Sigmoid colon (tissue), 4 donors: Measurements from ENCODE around the gene BEND6.

Experiments used
- CTCF ChIP-seq, 4 experiments: fragments of 450-650 bp in 3 of 4; fragments of 200-600 bp in 1 of 4; IDR thresholded peaks; one replicate each; pipeline ENCODE4 v1.5.1; 2016 to 2019; ENCODE audit warnings: antibody characterized with exemption in 4 of 4, mild to moderate bottlenecking in 3 of 4, moderate library complexity in 2 of 4
- EP300 ChIP-seq, 4 donors: sonication (generic); formaldehyde crosslinking; IDR thresholded peaks; one replicate each; pipeline ENCODE4 v1.6.1; 2017; ENCODE audit warnings: antibody characterized with exemption in 4 of 4
- POLR2AphosphoS5 ChIP-seq, 4 donors: sonication (generic); formaldehyde crosslinking; IDR thresholded peaks; one replicate each; pipeline ENCODE4 v1.6.1; 2017; ENCODE audit warnings: antibody characterized with exemption in 4 of 4

GRCh38 chr6:56999049-56999448 is 44.1 kb downstream of the BEND6 start:
- TF ChIP-seq CTCF (IDR thresholded peaks at IDR 0.05) (no peak), EP300 (IDR thresholded peaks at IDR 0.05) (no peak), POLR2AphosphoS5 (IDR thresholded peaks at IDR 0.05) (no peak)
